K562 (cell line): ENCODE data around the gene FGF14.

Source experiments
- EP300 ChIP-seq: IDR thresholded peaks from 2 replicates; pipeline ENCODE4 v1.6.1; 2012; ENCODE audit warnings: low read length, improper control_type of control experiment
- HMG20A ChIP-seq: fragments of 450-650 bp; formaldehyde crosslinking; conservative IDR thresholded peaks from 2 replicates; pipeline ENCODE4 v1.4.0; 2020; ENCODE audit warnings: mild to moderate bottlenecking, mixed read lengths
- HNRNPUL1 ChIP-seq: fragments of 200-400 bp; formaldehyde crosslinking; IDR thresholded peaks from 2 replicates; pipeline ENCODE4 v1.6.1; 2017; ENCODE audit warnings: low read length
- MEF2A ChIP-seq: IDR thresholded peaks from 2 replicates; pipeline ENCODE4 v1.6.1; 2011; ENCODE audit warnings: low read depth, mild to moderate bottlenecking, low read length, moderate library complexity; ENCODE audit not compliant: control insufficient read depth
- PHF20 ChIP-seq: fragments of 450-650 bp; IDR thresholded peaks from 2 replicates; pipeline ENCODE4 v1.6.1; 2018; ENCODE audit not compliant: partially characterized antibody
- SMARCA5 ChIP-seq: fragments of 450-650 bp; IDR thresholded peaks from 2 replicates; pipeline ENCODE4 v1.6.1; 2016
- ZNF232 ChIP-seq: sonication (generic); formaldehyde crosslinking; IDR thresholded peaks from 2 replicates; pipeline ENCODE4 v1.8.0; 2022; ENCODE audit warnings: mild to moderate bottlenecking, missing genetic modification reagents
- ZNF274 ChIP-seq: IDR thresholded peaks from 2 replicates; pipeline ENCODE4 v1.6.1; 2011; ENCODE audit warnings: low read depth, mild to moderate bottlenecking, low read length, moderate library complexity, borderline replicate concordance
- ZNF699 ChIP-seq: fragments of 250-450 bp; sonication (Bioruptor Pico); IDR thresholded peaks from 2 replicates; pipeline ENCODE4 v1.8.0; 2021; ENCODE audit warnings: mild to moderate bottlenecking, moderate library complexity; ENCODE audit not compliant: insufficient replicate concordance
- TF ChIP-seq, protein P1 (sequence below): sonication (generic); formaldehyde crosslinking; IDR thresholded peaks from 2 replicates; pipeline ENCODE4 v1.8.0; 2022; ENCODE audit warnings: missing genetic modification reagents, mild to moderate bottlenecking, borderline replicate concordance
- TF ChIP-seq, protein P2 (sequence below), 3 experiments: IDR thresholded peaks in 2 of 3; conservative IDR thresholded peaks in 1 of 3; 2 replicates each; pipeline ENCODE4 v1.5.1; 2011 to 2012; ENCODE audit warnings: low read length in 3 of 3, mild to moderate bottlenecking in 3 of 3, control low read depth in 2 of 3, improper control_type of control experiment in 1 of 3, inconsistent platforms in 1 of 3, low read depth in 1 of 3, mixed read lengths in 1 of 3, moderate library complexity in 1 of 3; ENCODE audit not compliant: insufficient read depth in 2 of 3
- TF ChIP-seq, protein P3 (sequence below): fragments of 250-450 bp; sonication (Bioruptor Pico); IDR thresholded peaks from 2 replicates; pipeline ENCODE4 v1.4.0; 2020; ENCODE audit warnings: mild to moderate bottlenecking, moderate library complexity, borderline replicate concordance
- TF ChIP-seq, protein P4 (sequence below): IDR thresholded peaks from 2 replicates; pipeline ENCODE4 v1.6.1; 2016; ENCODE audit warnings: missing genetic modification characterization, missing compliant biosample characterization

DNA sequence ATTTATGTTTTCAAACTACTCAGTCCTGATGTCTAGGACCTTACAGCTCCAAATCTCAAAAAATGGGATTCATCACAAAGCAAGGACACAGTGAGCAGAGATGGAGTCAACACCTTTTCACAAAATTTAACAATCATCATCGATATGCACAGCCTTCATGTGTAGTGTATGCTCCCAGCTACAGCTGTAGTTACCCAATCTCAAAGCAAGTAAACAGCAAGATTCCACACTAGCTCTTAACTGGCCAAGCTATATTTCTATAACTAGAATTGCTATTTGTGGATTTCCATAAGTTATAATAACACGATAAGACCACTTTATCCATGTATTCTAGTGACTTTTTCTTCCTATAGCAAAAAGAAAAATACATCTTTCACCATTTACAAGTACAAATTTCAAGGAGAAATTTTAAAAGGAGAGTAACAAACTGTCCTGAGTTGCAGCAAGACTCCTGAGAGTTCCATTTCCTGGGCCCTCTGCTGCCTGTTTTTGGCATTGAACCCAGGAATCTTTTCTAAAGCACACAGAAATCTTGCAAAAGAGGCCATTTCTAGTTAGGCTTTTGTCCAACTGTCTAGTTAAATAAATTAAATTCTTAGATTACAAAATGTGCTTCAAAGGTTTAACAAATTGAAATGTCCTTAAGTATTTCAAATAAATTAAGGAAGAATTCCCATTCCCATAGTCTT, 460.6 kb downstream of the FGF14 start:
- TF ChIP-seq ZNF274, result no peak
- TF ChIP-seq PHF20, result no peak
- TF ChIP-seq, protein P1, sequence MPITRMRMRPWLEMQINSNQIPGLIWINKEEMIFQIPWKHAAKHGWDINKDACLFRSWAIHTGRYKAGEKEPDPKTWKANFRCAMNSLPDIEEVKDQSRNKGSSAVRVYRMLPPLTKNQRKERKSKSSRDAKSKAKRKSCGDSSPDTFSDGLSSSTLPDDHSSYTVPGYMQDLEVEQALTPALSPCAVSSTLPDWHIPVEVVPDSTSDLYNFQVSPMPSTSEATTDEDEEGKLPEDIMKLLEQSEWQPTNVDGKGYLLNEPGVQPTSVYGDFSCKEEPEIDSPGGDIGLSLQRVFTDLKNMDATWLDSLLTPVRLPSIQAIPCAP (CRISPR knock-in tag), result no peak
- TF ChIP-seq, protein P2, sequence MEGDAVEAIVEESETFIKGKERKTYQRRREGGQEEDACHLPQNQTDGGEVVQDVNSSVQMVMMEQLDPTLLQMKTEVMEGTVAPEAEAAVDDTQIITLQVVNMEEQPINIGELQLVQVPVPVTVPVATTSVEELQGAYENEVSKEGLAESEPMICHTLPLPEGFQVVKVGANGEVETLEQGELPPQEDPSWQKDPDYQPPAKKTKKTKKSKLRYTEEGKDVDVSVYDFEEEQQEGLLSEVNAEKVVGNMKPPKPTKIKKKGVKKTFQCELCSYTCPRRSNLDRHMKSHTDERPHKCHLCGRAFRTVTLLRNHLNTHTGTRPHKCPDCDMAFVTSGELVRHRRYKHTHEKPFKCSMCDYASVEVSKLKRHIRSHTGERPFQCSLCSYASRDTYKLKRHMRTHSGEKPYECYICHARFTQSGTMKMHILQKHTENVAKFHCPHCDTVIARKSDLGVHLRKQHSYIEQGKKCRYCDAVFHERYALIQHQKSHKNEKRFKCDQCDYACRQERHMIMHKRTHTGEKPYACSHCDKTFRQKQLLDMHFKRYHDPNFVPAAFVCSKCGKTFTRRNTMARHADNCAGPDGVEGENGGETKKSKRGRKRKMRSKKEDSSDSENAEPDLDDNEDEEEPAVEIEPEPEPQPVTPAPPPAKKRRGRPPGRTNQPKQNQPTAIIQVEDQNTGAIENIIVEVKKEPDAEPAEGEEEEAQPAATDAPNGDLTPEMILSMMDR (IDR thresholded peaks at IDR 0.05 in 2 of 3, conservative IDR thresholded peaks at IDR 0.05 in 1 of 3; ENCODE audit: insufficient read depth in 2 of 3, low read depth in 1 of 3, low read length in 3 of 3), result no peak
- TF ChIP-seq ZNF699 (CRISPR knock-in tag), result no peak
- TF ChIP-seq, protein P3, sequence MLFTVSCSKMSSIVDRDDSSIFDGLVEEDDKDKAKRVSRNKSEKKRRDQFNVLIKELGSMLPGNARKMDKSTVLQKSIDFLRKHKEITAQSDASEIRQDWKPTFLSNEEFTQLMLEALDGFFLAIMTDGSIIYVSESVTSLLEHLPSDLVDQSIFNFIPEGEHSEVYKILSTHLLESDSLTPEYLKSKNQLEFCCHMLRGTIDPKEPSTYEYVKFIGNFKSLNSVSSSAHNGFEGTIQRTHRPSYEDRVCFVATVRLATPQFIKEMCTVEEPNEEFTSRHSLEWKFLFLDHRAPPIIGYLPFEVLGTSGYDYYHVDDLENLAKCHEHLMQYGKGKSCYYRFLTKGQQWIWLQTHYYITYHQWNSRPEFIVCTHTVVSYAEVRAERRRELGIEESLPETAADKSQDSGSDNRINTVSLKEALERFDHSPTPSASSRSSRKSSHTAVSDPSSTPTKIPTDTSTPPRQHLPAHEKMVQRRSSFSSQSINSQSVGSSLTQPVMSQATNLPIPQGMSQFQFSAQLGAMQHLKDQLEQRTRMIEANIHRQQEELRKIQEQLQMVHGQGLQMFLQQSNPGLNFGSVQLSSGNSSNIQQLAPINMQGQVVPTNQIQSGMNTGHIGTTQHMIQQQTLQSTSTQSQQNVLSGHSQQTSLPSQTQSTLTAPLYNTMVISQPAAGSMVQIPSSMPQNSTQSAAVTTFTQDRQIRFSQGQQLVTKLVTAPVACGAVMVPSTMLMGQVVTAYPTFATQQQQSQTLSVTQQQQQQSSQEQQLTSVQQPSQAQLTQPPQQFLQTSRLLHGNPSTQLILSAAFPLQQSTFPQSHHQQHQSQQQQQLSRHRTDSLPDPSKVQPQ (CRISPR knock-in tag), result no peak
- TF ChIP-seq MEF2A, result no peak
- TF ChIP-seq HNRNPUL1, result no peak
- no peak for TF ChIP-seq ZNF232
- no peak for TF ChIP-seq EP300
- no peak for TF ChIP-seq SMARCA5
- TF ChIP-seq, protein P4, sequence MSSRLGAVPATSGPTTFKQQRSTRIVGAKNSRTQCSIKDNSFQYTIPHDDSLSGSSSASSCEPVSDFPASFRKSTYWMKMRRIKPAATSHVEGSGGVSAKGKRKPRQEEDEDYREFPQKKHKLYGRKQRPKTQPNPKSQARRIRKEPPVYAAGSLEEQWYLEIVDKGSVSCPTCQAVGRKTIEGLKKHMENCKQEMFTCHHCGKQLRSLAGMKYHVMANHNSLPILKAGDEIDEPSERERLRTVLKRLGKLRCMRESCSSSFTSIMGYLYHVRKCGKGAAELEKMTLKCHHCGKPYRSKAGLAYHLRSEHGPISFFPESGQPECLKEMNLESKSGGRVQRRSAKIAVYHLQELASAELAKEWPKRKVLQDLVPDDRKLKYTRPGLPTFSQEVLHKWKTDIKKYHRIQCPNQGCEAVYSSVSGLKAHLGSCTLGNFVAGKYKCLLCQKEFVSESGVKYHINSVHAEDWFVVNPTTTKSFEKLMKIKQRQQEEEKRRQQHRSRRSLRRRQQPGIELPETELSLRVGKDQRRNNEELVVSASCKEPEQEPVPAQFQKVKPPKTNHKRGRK (tag), result no peak
- TF ChIP-seq HMG20A (CRISPR knock-in tag), result no peak
